ENCODE results near the gene HS3ST2.
A peak's percentile ranks its signal among the peaks of the same experiment; 100 is the strongest.
"Not testable (repeated sequence)": the region's sequence is repeated elsewhere in the genome, so short reads cannot be mapped to it uniquely, and the experiment has no call there.

Gene HS3ST2

DNA sequence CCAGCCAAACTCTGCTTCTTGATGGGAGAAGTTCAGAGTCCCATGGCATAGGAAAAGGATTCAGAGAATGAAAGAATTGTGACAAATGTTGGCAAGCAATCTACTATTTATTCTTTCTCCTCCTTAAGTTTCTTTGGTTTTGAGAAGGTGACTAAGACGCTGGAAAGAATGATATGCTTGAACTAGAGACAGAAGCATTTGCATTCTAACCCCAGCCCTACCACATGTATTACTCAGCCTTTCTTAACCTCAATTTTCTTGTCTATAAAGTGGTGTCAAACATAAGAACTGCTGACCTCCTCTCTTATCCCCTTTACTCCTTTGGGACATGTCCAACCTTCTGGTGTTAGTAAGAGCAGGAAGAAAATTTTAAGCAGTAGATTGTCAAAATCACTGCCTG lies 124.7 kb downstream of the HS3ST2 start:
- no peak for DNase-seq

DNA sequence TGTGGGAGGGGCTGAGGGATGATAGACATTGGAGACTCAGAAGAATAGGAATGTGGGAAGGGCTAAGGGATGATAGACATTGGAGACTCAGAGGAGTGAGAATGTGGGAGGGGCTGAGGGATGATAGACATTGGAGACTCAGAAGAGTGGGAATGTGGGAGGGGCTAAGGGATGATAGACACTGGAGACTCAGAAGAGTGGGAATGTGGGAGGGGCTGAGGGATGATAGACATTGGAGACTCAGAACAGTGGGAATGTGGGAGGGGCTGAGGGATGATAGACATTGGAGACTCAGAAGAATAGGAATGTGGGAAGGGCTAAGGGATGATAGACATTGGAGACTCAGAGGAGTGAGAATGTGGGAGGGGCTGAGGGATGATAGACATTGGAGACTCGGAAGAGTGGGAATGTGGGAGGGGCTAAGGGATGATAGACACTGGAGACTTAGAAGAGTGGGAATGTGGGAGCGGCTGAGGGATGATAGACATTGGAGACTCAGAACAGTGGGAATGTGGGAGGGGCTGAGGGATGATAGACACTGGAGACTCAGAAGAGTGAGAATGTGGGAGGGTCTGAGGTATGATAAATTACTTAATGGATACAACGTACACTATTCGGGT lies 125.9 kb downstream of the HS3ST2 start:
- DNase-seq = not testable (repeated sequence)

DNA sequence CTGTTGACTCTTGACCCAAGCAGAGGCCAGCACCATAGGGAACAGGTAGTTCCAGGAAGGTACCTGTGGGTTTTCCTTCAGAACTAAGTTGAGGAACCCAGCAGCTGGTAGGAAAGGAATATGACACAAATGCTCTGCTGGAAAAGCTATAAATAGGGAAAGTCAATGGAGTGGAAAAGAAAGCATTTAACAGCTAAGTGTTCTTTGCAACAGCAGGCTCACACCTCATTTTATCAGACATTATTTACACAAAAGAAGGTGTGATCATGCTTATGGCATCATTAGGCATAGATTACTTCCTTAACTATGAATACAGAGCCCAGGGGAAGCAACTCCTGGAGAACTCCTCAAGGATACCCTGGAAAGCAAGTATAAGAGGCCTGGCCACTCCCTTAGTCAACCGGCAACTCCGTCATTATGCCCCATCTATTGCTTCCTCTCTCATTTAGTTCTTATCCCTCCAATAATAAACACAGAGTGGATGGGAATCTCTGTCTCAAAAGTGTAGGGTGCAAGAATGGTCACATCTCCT lies 128.1 kb downstream of the HS3ST2 start:
- no peak for DNase-seq

DNA sequence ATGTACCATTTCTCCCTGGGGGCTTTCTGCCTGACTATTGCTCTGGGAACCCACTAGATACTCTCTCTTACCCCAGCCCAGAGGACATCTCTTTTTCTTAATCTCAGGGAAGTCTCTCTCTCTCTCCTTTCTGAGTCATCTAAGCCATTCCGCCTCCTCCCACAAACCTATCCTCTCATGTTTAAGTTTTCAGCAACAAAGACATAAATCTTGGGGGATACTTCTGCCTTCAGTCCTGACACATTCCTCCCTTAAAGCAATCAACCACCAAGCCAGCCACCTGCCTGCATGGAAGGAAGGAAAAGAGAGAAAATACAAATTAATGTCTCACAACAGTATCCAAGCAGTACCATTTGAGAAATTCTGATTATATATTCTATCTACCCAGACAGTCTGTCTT lies 128.8 kb downstream of the HS3ST2 start:
- no peak for DNase-seq

DNA sequence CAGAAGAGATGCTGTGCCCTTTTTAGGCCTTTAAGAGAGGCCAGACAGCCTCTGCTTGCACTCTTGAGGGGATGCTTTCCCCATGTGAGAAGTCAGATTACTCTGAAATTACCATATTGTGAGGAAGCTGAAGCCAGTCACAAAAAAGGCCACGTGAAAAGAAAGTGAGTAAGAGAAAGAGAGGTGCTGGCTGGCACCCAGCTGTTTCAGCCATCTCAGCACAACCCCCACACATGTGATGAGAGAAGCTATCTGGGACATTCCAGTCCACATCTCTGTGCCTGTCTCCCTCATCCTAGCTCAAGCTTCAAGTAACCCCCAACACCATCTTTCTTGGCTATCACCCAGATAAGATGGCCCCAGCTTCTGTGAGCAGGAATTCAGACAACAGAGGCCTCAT lies 131.4 kb downstream of the HS3ST2 start:
- DNase-seq = no peak

DNA sequence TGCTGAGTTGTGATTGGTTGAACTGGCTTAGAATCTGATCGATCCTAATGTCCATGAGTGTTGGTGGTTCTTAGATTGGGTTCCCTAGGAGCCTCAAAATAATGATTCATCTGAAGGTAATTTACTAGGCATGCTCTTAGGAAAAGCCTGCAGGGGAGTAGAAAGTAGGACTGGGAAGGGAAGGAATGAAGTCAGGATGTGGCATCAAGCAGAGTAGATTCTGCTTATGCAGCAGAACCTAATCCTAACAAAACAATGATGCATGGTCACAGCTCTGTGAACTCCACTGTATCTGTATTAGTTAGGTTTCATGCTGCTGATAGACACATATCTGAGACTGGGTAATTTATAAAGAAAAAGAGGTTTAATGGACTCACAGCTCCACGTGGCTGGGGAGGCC lies 132.5 kb downstream of the HS3ST2 start:
- DNase-seq = no peak

DNA sequence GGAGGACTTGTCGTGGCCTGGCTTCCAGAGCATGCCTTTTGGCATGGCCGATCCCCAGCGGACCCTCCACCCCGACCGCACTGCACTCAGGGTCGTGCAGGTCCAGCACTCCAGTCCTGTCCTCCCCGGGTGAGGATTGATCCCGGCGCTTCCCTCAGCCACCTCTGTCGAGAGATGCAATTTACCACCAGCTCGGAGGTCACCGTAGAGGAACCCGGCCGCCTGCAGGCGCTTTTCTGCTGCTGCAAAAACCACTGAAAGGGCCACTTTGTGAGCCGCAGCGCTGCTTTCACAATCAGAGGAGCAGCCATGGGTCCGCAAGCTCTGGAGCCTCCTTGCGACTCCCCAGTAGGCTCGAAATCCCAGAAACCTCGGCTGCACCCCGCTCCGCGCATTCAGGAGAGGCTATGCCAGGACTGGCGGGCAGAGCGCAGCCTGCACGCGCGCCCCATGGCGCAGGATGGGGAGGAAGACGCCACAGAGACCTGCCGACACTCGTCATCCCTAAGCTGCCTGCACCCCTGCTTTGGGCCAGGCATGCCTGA lies 134.2 kb downstream of the HS3ST2 start:
- DNase-seq = peak; percentile 18 to 21

DNA sequence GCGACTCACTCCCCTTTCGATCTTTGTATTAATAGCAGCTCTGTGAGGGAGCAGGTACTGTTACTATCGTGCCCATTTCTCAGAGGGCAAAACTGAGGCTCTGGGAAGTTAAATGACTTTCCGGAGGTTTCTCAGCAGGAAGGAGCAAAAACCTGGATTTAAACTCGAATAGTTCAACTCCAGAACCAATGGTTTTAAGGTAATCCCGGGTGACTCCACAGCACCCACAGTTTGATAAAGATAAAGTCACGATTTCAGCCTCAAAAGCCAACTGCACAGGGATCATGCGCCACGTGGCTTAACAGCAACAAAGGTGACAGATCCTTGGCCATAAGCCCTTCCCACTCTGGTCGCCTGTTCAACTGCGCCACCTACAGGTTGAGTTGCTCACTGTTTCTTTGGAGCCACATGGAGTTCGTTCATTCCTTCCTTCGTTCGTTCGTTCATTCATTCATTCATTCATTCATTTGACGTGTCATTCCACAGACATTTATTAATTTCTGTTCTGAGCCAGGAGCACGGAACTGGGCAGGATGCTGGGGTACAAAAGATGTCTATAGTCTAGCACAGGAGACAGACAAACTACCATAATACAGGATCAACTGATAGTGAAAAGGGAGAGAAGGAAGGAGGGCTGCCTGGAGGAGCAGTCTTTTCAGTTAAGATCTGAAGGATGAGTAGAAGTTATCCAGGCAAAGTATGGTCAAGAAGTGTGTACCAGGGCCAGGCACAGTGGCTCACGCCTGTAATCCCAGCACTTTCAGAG lies 134.8 kb downstream of the HS3ST2 start:
- DNase-seq = peak; percentile 76 to 78

DNA sequence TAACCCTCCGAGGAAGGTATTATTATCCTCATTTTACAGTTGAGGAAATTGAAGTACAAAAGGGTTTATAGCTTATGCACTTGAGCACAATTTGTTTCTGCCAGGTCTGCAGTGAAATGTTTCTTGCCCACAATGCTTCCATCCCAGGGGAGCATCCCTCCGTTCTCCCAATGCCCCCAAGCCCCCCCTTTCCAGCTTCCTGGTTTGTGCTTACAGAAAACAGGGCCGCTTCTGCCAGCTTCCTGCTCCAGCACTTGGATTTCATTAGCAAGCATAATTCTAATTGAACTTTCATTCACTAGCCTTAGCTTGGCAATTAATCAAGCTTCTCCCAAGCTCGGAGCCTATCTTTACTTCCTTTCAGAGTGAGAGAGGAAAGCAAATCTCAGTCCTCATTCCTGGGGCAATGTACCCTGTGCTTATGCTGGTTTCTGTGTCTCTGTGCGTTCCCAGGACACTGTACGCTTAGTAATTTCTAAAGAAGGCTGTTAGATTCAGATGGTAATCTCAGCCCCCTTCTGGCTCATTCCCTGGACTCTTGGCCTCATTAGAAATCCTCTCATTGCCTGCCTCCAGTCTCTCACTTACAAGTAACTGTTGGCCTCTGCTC lies 141.6 kb downstream of the HS3ST2 start:
- DNase-seq = no peak

DNA sequence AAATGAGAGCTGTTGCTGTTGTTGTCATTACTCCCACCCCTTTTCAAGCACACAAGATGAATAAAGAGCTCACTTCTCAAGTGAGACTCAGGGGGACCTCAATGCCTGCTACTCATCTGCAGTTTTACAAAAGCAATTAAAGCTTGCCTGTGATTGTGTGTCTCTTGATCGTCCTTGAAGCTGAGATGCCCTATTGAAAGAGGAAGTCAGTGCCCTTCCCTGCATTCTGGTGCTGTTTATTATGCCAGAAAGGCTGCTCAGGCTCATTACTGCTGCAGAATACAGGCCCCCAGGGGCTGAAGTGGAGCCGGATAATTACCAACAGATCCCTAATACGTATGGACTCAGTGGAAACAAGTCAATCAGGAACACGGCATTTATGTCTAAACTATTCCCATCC lies 147.2 kb downstream of the HS3ST2 start:
- DNase-seq = no peak

DNA sequence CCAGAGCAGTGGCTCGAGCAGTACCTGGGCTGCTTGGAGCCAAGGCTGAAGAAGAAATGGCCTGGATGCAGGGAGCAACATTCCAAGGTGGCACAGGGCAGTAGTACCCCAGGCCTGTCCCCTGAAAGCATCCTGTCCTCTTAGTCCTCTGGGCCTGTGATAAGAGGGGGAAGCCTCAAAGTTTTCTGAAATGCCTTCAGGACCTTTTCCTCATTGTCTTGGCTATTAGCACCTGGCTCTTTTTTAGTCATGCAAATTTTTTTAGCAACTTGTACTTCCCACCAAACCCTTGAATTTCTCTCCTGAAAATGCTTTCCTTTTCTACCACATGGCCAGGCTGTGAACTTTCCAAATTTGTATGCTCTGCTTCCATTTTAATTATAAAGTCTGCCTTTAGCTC lies 148.9 kb downstream of the HS3ST2 start:
- no peak for DNase-seq

All from activated T-cell treated with anti-CD3 and anti-CD28 coated beads, Interleukin-2, amount 50 U/mL, for 48 hours (primary cell).